Hepatocyte (in vitro differentiated cells): ENCODE results near the gene CSNK2B.

Experiments used
- CTCF ChIP-seq: fragments of 200-600 bp; sonication (generic); IDR thresholded peaks from 2 replicates; pipeline ENCODE4 v1.5.1; 2016; ENCODE audit warnings: antibody characterized with exemption, mild to moderate bottlenecking; ENCODE audit not compliant: poor library complexity
- EZH2 ChIP-seq: fragments of 200-600 bp; sonication (generic); IDR thresholded peaks from 2 replicates; pipeline ENCODE4 v1.6.1; 2016; ENCODE audit warnings: antibody characterized with exemption, mild to moderate bottlenecking, borderline replicate concordance
- EZH2phosphoT487 ChIP-seq: fragments of 200-600 bp; sonication (generic); IDR thresholded peaks from one replicate; pipeline ENCODE4 v1.6.1; 2018; ENCODE audit warnings: antibody characterized with exemption, mild to moderate bottlenecking, low read depth, moderate library complexity; ENCODE audit not compliant: unreplicated experiment, severe bottlenecking

GRCh38 chr6:31663126-31663960 is 2.5 kb upstream of the CSNK2B start:
- TF ChIP-seq CTCF: no peak
- TF ChIP-seq EZH2: no peak
- TF ChIP-seq EZH2phosphoT487: no peak
